Measurements from ENCODE around the gene CSNK2A2. TPM values are rescaled to one million over a fixed set of nuclear protein-coding genes. Genes with fewer than 3 reads are reported as not detected.

CSNK2A2 gene
- total and polyA plus RNA-seq, 2 donors (not counting 3 experiments of a cell fraction or from before 2014, with no cell fraction given) = 43.3 to 125 TPM

DNA sequence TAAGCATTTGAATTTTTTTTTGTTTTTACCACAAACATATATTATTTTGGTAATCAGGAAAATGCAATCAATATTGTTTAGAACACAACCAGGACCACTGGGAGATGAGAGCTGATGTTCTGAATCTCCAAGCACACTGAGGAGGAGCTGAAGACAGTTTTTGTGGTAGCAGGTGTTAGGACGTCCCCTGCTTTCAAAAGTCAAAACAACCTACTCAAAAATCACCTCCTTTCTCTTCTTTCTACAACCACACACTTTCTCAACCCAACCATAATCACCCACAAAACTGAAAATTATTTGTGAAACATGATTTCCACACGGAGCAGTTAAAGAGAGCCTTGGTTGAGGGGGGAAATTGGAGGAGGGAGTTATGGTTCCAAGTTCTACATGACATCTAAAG is 42.1 kb downstream of the CSNK2A2 start:
- H3K4me2 ChIP-seq (ENCODE audit: insufficient read depth, low read length) = no peak overlapping the region
- H3K4me3 ChIP-seq (replicated peaks in 1 of 3; ENCODE audit: insufficient read depth in 1 of 3, low read depth in 1 of 3, low read length in 3 of 3) = no peak overlapping the region
- no peak overlapping the region for H2AFZ ChIP-seq (ENCODE audit: low read depth, low read length)
- no peaks in the 10 kb centered on the region for H3K9me1 ChIP-seq (replicated peaks; ENCODE audit: control insufficient read depth, extremely low read depth, insufficient read depth, low read length)
- POLR2A ChIA-PET = interaction anchor here (0.7 kb wide), 2 partner anchors 34 to 42 kb away, joined by 3 to 4 read pairs; partner anchors contain the start of gene CSNK2A2
- peaks cover 2 to 3% of the 10 kb centered on the region in 2 experiments for H3K36me3 ChIP-seq (ENCODE audit: control insufficient read depth in 2 of 2, extremely low read depth in 1 of 2, insufficient read depth in 2 of 2, low read length in 2 of 2)
- dilution Hi-C loops (cut with MboI; ENCODE audit: extremely low pct_ligation_motif_present, low sequenced_read_pairs) = no loop called here
- no peak overlapping the region for H3K9ac ChIP-seq (replicated peaks; ENCODE audit: extremely low read depth, insufficient read depth, low read length)
- BruUV-seq (replicated peaks) = no TSS peak
- no peaks in the 10 kb centered on the region for H3K4me1 ChIP-seq (ENCODE audit: control insufficient read depth, extremely low read depth, insufficient read depth, low read length)
- no peaks in the 10 kb centered on the region for H3K79me2 ChIP-seq (ENCODE audit: control insufficient read depth, insufficient read depth, low read length)
- H3K9me3 ChIP-seq (replicated peaks; ENCODE audit: control insufficient read depth, insufficient read depth, low read length) = no peaks in the 10 kb centered on the region
- H3K27me3 ChIP-seq (ENCODE audit: control insufficient read depth in 2 of 2, insufficient read depth in 2 of 2, low read length in 2 of 2) = no peaks in the 10 kb centered on the region
- CTCF ChIA-PET = interaction anchor here (1.3 kb wide), 1 partner anchor 58 kb away, joined by 3 read pairs; no protein-coding TSS in a partner anchor
- DNase-seq (ENCODE audit: low read depth, low spot score) = no peak
- no peaks in the 10 kb centered on the region for H4K20me1 ChIP-seq (replicated peaks; ENCODE audit: control insufficient read depth, extremely low read depth, insufficient read depth, low read length)
- no peak for FAIRE-seq
- TF ChIP-seq GATA2 (IDR thresholded peaks at IDR 0.05; ENCODE audit: insufficient read depth, insufficient read length, low read depth, low read length) (no peak), JUN (IDR thresholded peaks at IDR 0.05; ENCODE audit: borderline replicate concordance, insufficient read depth, insufficient read length, low read depth) (no peak), POLR2AphosphoS5 (IDR thresholded peaks at IDR 0.05; ENCODE audit: insufficient read depth, low read depth, low read length) (no peak), FOS (IDR thresholded peaks at IDR 0.05; ENCODE audit: borderline replicate concordance, insufficient read depth, low read length) (no peak), MYC (IDR thresholded peaks at IDR 0.05; ENCODE audit: low read depth, low read length) (no peak), EZH2 (IDR thresholded peaks at IDR 0.05; ENCODE audit: borderline replicate concordance, low read depth, low read length, severe bottlenecking) (no peak), POLR2A (IDR thresholded peaks at IDR 0.05; ENCODE audit: low read depth, low read length) (no peak)
- TF ChIP-seq, protein P1, sequence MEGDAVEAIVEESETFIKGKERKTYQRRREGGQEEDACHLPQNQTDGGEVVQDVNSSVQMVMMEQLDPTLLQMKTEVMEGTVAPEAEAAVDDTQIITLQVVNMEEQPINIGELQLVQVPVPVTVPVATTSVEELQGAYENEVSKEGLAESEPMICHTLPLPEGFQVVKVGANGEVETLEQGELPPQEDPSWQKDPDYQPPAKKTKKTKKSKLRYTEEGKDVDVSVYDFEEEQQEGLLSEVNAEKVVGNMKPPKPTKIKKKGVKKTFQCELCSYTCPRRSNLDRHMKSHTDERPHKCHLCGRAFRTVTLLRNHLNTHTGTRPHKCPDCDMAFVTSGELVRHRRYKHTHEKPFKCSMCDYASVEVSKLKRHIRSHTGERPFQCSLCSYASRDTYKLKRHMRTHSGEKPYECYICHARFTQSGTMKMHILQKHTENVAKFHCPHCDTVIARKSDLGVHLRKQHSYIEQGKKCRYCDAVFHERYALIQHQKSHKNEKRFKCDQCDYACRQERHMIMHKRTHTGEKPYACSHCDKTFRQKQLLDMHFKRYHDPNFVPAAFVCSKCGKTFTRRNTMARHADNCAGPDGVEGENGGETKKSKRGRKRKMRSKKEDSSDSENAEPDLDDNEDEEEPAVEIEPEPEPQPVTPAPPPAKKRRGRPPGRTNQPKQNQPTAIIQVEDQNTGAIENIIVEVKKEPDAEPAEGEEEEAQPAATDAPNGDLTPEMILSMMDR (IDR thresholded peaks at IDR 0.05; ENCODE audit: extremely low read depth in 1 of 2, insufficient read depth in 1 of 2, low read depth in 1 of 2, low read length in 2 of 2) = no peak
- TF ChIP-seq, protein P2, sequence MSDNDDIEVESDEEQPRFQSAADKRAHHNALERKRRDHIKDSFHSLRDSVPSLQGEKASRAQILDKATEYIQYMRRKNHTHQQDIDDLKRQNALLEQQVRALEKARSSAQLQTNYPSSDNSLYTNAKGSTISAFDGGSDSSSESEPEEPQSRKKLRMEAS (IDR thresholded peaks at IDR 0.05; ENCODE audit: insufficient read depth, insufficient read length) = no peak
- intact Hi-C loops (cut with micrococcal nuclease) = no loop called here
- no peak overlapping the region for H3K27ac ChIP-seq (ENCODE audit: insufficient read depth, low read depth, low read length)

Data from endothelial cell of umbilical vein (primary cell).